K562 (cell line): ENCODE measurements around the gene SZT2. TPM values are rescaled to one million over a fixed set of nuclear protein-coding genes. Genes with fewer than 3 reads are reported as not detected.

ENCODE experiments used
- DMBX1 ChIP-seq: fragments of 250-450 bp; sonication (Bioruptor Pico); IDR thresholded peaks from 2 replicates; pipeline ENCODE4 v1.8.0; 2022; ENCODE audit warnings: inconsistent platforms, mild to moderate bottlenecking, moderate library complexity, borderline replicate concordance
- HDAC8 ChIP-seq: fragments of 450-650 bp; IDR thresholded peaks from 2 replicates; pipeline ENCODE4 v1.6.1; 2016; ENCODE audit warnings: mild to moderate bottlenecking, missing genetic modification characterization, moderate library complexity, missing compliant biosample characterization
- HOMEZ ChIP-seq: fragments of 250-450 bp; sonication (Bioruptor Pico); IDR thresholded peaks from 2 replicates; pipeline ENCODE4 v1.4.0; 2020; ENCODE audit warnings: mild to moderate bottlenecking, moderate library complexity
- JUND ChIP-seq, 2 experiments: IDR thresholded peaks; 2 replicates in 1 of 2; 3 replicates in 1 of 2; pipeline ENCODE4 v1.6.1; 2011; ENCODE audit warnings: borderline replicate concordance in 2 of 2, low read depth in 2 of 2, low read length in 2 of 2, improper control_type of control experiment in 1 of 2, missing biosample characterization in 1 of 2, missing genetic modification characterization in 1 of 2, missing genetic modification reagents in 1 of 2
- REST ChIP-seq, 2 experiments: fragments of 450-650 bp; formaldehyde crosslinking in 1 of 2; IDR thresholded peaks; 2 replicates each; pipeline versions ENCODE4 v1.4.0 to v1.6.1; 2014 to 2020; ENCODE audit warnings: mild to moderate bottlenecking in 2 of 2, borderline replicate concordance in 1 of 2, low read depth in 1 of 2
- SMC3 ChIP-seq: conservative IDR thresholded peaks from 2 replicates; pipeline ENCODE4 v1.6.1; 2011; ENCODE audit warnings: low read depth, low read length, improper control_type of control experiment; ENCODE audit not compliant: insufficient read depth
- SNIP1 ChIP-seq: fragments of 450-650 bp; IDR thresholded peaks from 2 replicates; pipeline ENCODE4 v1.7.1; 2017; ENCODE audit warnings: low read depth, mild to moderate bottlenecking
- ZNF124 ChIP-seq: sonication (generic); formaldehyde crosslinking; IDR thresholded peaks from 2 replicates; pipeline ENCODE4 v1.8.1; 2022; ENCODE audit warnings: missing genetic modification reagents
- ZNF232 ChIP-seq: sonication (generic); formaldehyde crosslinking; IDR thresholded peaks from 2 replicates; pipeline ENCODE4 v1.8.0; 2022; ENCODE audit warnings: mild to moderate bottlenecking, missing genetic modification reagents
- polyA plus RNA-seq, 8 experiments: library from polyadenylated mRNA; depleted of rRNA in 4 of 8; stranded (reverse) in 5 of 8; unstranded in 3 of 8; fragments of >200 nt; fragmentation: Nextera tagmentation in 2 of 8; fragmentation: Illumina TruSeq in 1 of 8; extraction: Ambion mirVana in 2 of 8; extraction: Trizol in 1 of 8; gene quantifications; 2 replicates each; pipeline versions ENCODE4 v1.2.1 to v1.2.3, GENCODE V29; 2011 to 2014; ENCODE audit warnings: inconsistent platforms in 1 of 8, missing spikeins in 1 of 8
- total RNA-seq, 7 experiments: library from RNA; depleted of rRNA in 6 of 7; stranded (reverse); fragments of >200 nt in 6 of 7; fragmentation: Illumina TruSeq in 2 of 7; extraction: Trizol in 2 of 7; gene quantifications; 2 replicates each; pipeline versions ENCODE4 v1.2.1 to v1.2.3, GENCODE V29; 2011 to 2021; ENCODE audit warnings: low replicate concordance in 1 of 7

Gene SZT2
- total and polyA plus RNA-seq, 9 of the 15 experiments (the other 6 are each of a cell fraction or from before 2014, with no cell fraction given) = 0.88 to 31.0 (median 12.8) TPM

GRCh38 chr1:43358121-43358745, 31.5 kb upstream of the SZT2 start (continued):
- TF ChIP-seq REST (IDR thresholded peaks at IDR 0.05; ENCODE audit: borderline replicate concordance) (peak; percentile 56; the same call in 1 of the 2 replicates), REST (CRISPR knock-in tag; IDR thresholded peaks at IDR 0.05; ENCODE audit: low read depth) (no peak), HOMEZ (CRISPR knock-in tag) (no peak), JUND (IDR thresholded peaks at IDR 0.05; ENCODE audit: borderline replicate concordance, low read depth, low read length) (peak; percentile 1; the same call in 1 of the 2 replicates), JUND (tag; IDR thresholded peaks at IDR 0.05; ENCODE audit: borderline replicate concordance, low read depth, low read length) (no peak), ZNF232 (CRISPR knock-in tag) (no peak), SMC3 (no peak), HDAC8 (tag) (no peak), ZNF124 (CRISPR knock-in tag) (no peak), SNIP1 (no peak), DMBX1 (CRISPR knock-in tag) (no peak; the same call in 1 of the 2 replicates)
